SK-N-MC (cell line): ENCODE results near the gene RPL31.

ENCODE experiments used
- FOXP2 ChIP-seq: optimal IDR thresholded peaks from 2 replicates; pipeline ENCODE3; 2011; ENCODE audit warnings: mild to moderate bottlenecking, moderate library complexity; ENCODE audit not compliant: insufficient read depth; ENCODE audit errors: extremely low read length, control extremely low read depth
- POLR2AphosphoS5 ChIP-seq: IDR thresholded peaks from 2 replicates; pipeline ENCODE4 v1.6.1; 2012; ENCODE audit warnings: mild to moderate bottlenecking, low read depth, low read length, borderline replicate concordance

DNA sequence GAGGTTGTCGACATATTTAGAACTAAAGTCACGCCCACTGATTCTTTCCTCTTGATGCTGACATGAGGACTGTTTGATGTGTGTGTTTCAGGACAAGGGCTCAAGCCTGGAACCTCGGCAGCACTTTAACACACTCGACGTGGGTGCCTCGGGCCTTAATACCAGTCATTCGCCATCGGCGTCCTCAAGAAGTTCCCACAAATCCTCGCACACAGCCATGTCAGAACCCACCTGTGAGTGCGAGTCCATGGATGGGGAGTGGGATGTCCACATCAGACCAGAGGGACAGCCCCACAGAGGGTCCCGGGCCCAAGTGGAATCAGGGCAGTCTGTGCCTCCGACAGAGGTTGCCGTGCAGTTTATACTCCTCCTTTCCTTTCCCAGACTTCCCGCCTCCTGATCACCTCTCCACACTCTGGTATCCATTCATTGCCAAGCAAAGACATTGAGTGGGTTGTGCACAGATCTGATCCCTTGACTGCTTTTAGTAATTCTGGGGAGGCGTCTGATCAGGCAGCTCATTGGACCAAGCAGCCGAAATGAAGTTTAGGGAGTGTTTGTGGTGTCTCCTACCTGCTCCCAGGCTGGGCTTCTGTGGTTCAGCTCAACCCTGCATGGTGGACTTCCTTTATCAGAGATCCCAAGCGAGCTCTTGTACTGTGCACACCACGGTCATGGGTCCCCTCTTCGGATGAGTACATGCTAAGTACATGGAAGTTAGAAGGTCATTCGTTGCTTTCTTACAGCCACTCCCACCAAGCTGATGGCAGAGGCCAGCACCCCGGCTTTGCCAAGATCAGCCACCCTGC lies 27.2 kb upstream of the RPL31 start:
- TF ChIP-seq POLR2AphosphoS5 = no peak
- no peak for TF ChIP-seq FOXP2
